Left lung (tissue), 10 donors: ENCODE measurements around the gene NPFFR1. TPM values are rescaled to one million over a fixed set of nuclear protein-coding genes. Genes with fewer than 3 reads are reported as not detected.

Experiments used
- ATAC-seq: fragments of 200-7000 bp; cut with Tn5 transposase; one replicate; pipeline ENCODE4 v1.9.1; 2020; ENCODE audit warnings: moderate library complexity
- DNase-seq, 4 donors: peaks; one replicate each; pipeline ENCODE4 v3.0.0-alpha.2; 2013 to 2020
- H3K27ac ChIP-seq, 2 donors: fragments of 200-600 bp; sonication (generic) in 1 of 2; one replicate each; pipeline versions ENCODE4 v1.5.0 to v1.8.0; 2020 to 2021
- H3K27me3 ChIP-seq, 2 donors: fragments of 200-600 bp; sonication (generic) in 1 of 2; one replicate each; pipeline versions ENCODE4 v1.5.0 to v1.8.0; 2020 to 2021
- H3K36me3 ChIP-seq, 2 donors: fragments of 200-600 bp; sonication (generic) in 1 of 2; one replicate each; pipeline versions ENCODE4 v1.5.0 to v1.8.0; 2020 to 2021
- H3K4me1 ChIP-seq, 2 donors: fragments of 200-600 bp; one replicate each; pipeline ENCODE4 v1.8.0; 2021
- H3K4me3 ChIP-seq, 2 donors: fragments of 200-600 bp; sonication (generic) in 1 of 2; one replicate each; pipeline versions ENCODE4 v1.5.0 to v1.8.0; 2020 to 2021; ENCODE audit warnings: mild to moderate bottlenecking in 1 of 2
- H3K9me3 ChIP-seq, 2 donors: fragments of 200-600 bp; sonication (generic) in 1 of 2; one replicate each; pipeline versions ENCODE4 v1.5.0 to v1.8.0; 2020 to 2021
- CTCF ChIP-seq, 2 donors: fragments of 200-600 bp; sonication (generic) in 1 of 2; IDR thresholded peaks; one replicate each; pipeline versions ENCODE4 v1.5.0 to v1.8.0; 2021; ENCODE audit warnings: antibody characterized with exemption in 2 of 2
- intact Hi-C, 2 donors: fragments of 100-400 bp; cut with DNase I; formaldehyde crosslinking; loops; one replicate each; pipeline versions ENCODE4 v1.11.2 to v1.14.2; 2022
- polyA plus RNA-seq, 6 donors: library from polyadenylated mRNA; unstranded; fragments of 120-200 nt; gene quantifications; one replicate each; pipeline ENCODE4 v1.2.1, GENCODE V29; 2013; ENCODE audit not compliant: insufficient read length in 6 of 6
- total RNA-seq, 2 donors: library from RNA; stranded (reverse); fragmentation: NEBNext Ultra II Directional; extraction: Animal tissue kit (Norgen Biotek cat#: 25700); gene quantifications; one replicate each; pipeline ENCODE4 v1.2.1, GENCODE V29; 2021
- donor health status: DM: no; HTN: yes; CAD: no.
- donor health status: DM: no; HTN: no; CAD: no.

The NPFFR1 gene
- total and polyA plus RNA-seq, 8 donors, result 0.20 to 0.80 (median 0.42) TPM

- Histone ChIP-seq H3K4me3 (no peak overlapping the region), H3K27me3 (no peaks in the 10 kb centered on the region), H3K36me3 (peaks cover 4 to 90% of the 10 kb centered on the region in 2 donors), H3K9me3 (no peaks in the 10 kb centered on the region), H3K4me1 (no peaks in the 10 kb centered on the region), H3K27ac (peak overlapping the region in 1 of 2 donors; percentile 8)
- DNase-seq, result no peak
- no peak for ATAC-seq
- TF ChIP-seq CTCF (IDR thresholded peaks at IDR 0.05), result no peak
- intact Hi-C loops, result no loop called here
Observed at GRCh38 chr10:70201105-70201504, 82.7 kb downstream of the NPFFR1 start.

GRCh38 chr10:70198696-70199466, 84.9 kb downstream of the NPFFR1 start:
- H3K36me3 ChIP-seq, result peaks cover 4 to 70% of the 10 kb centered on the region in 2 donors
- no peak overlapping the region for H3K27ac ChIP-seq
- no peak for ATAC-seq
- intact Hi-C loops, result no loop called here
- no peak for DNase-seq
- no peaks in the 10 kb centered on the region for H3K27me3 ChIP-seq
- H3K9me3 ChIP-seq, result no peaks in the 10 kb centered on the region
- no peak overlapping the region for H3K4me3 ChIP-seq
- no peak for TF ChIP-seq CTCF (IDR thresholded peaks at IDR 0.05)
- peaks cover 0 to 5% of the 10 kb centered on the region in 2 donors for H3K4me1 ChIP-seq

Other genes starting within 250 kb of the NPFFR1 start
- 10 to 100 TPM in 1 of 2 donors, 1 to 10 TPM in 1; 8.1 to 13.9 TPM for gene MACROH2A2, start 231.2 kb downstream of the NPFFR1 start, total RNA-seq
- gene MACROH2A2, start 231.2 kb downstream of the NPFFR1 start, polyA plus RNA-seq, result 10 to 100 TPM; 69.4 to 78.7 (median 73.7) TPM
- 10 to 100 TPM; 16.1 to 17.5 TPM for gene AIFM2, start 151.2 kb downstream of the NPFFR1 start, total RNA-seq
- gene AIFM2, start 151.2 kb downstream of the NPFFR1 start, polyA plus RNA-seq, result 1 to 10 TPM; 6.0 to 8.1 (median 6.3) TPM
- 10 to 100 TPM; 11.3 to 14.5 TPM for gene TYSND1, start 137.3 kb downstream of the NPFFR1 start, total RNA-seq
- gene TYSND1, start 137.3 kb downstream of the NPFFR1 start, polyA plus RNA-seq, result 10 to 100 TPM; 10.2 to 13.2 (median 12.7) TPM
- 100 to 1,000 TPM; 165 to 219 TPM for gene SAR1A, start 113.5 kb downstream of the NPFFR1 start, total RNA-seq
- gene SAR1A, start 113.5 kb downstream of the NPFFR1 start, polyA plus RNA-seq, result 100 to 1,000 TPM in 5 of 6 donors, 10 to 100 TPM in 1; 94.5 to 130 (median 124) TPM
- gene PPA1, start 50.6 kb downstream of the NPFFR1 start, total RNA-seq, result 100 to 1,000 TPM; 223 to 231 TPM
- 100 to 1,000 TPM; 102 to 143 (median 117) TPM for gene PPA1, start 50.6 kb downstream of the NPFFR1 start, polyA plus RNA-seq
- 10 to 100 TPM; 22.9 to 26.6 TPM for gene LRRC20, start 98.6 kb upstream of the NPFFR1 start, total RNA-seq
- gene LRRC20, start 98.6 kb upstream of the NPFFR1 start, polyA plus RNA-seq, result 10 to 100 TPM; 11.5 to 16.8 (median 13.7) TPM
- 10 to 100 TPM; 74.7 to 80.5 TPM for gene EIF4EBP2, start 120.1 kb upstream of the NPFFR1 start, total RNA-seq
- 10 to 100 TPM; 63.8 to 81.4 (median 77.5) TPM for gene EIF4EBP2, start 120.1 kb upstream of the NPFFR1 start, polyA plus RNA-seq
- gene NODAL, start 157.7 kb upstream of the NPFFR1 start, total RNA-seq, result not detected
- gene NODAL, start 157.7 kb upstream of the NPFFR1 start, polyA plus RNA-seq, result 1 to 10 TPM in 2 of 6 donors, under 1 TPM in 4; 0.80 to 1.3 (median 0.93) TPM
- 10 to 100 TPM; 10.1 to 10.8 TPM for gene PALD1, start 194.8 kb upstream of the NPFFR1 start, total RNA-seq
- 10 to 100 TPM; 21.0 to 34.5 (median 28.0) TPM for gene PALD1, start 194.8 kb upstream of the NPFFR1 start, polyA plus RNA-seq